GM23338 (cell line): ENCODE results near the gene SLC13A4. TPM values are rescaled to one million over a fixed set of nuclear protein-coding genes. Genes with fewer than 3 reads are reported as not detected.

Experiments used
- ATAC-seq: fragments of 200-7000 bp; cut with Tn5 transposase; 3 replicates; pipeline ENCODE4 v1.9.1; 2020
- DNase-seq: peaks from one replicate; pipeline ENCODE4 v3.0.0-alpha.2; 2015; ENCODE audit warnings: low spot score
- H2AFZ ChIP-seq: fragments of 200-600 bp; sonication (generic); 2 replicates; pipeline ENCODE4 v1.8.0; 2016; ENCODE audit warnings: antibody characterized with exemption, mild to moderate bottlenecking, moderate library complexity
- H3F3A ChIP-seq: fragments of 200-600 bp; sonication (generic); replicated peaks from 2 replicates; pipeline ENCODE4 v1.8.0; 2017; ENCODE audit warnings: antibody characterized with exemption, mixed run types, low read depth
- H3K27ac ChIP-seq: fragments of 200-600 bp; sonication (generic); 2 replicates; pipeline ENCODE4 v1.6.1; 2016; ENCODE audit warnings: low read depth
- H3K27me3 ChIP-seq: fragments of 200-600 bp; sonication (generic); 2 replicates; pipeline ENCODE4 v1.8.0; 2016; ENCODE audit warnings: mild to moderate bottlenecking, mixed run types, moderate library complexity; ENCODE audit not compliant: insufficient read depth
- H3K36me3 ChIP-seq: fragments of 200-600 bp; sonication (generic); 2 replicates; pipeline ENCODE4 v1.8.0; 2016; ENCODE audit warnings: mild to moderate bottlenecking; ENCODE audit not compliant: insufficient read depth
- H3K4me1 ChIP-seq: fragments of 200-600 bp; sonication (generic); 2 replicates; pipeline ENCODE4 v1.8.0; 2016; ENCODE audit warnings: mild to moderate bottlenecking, moderate library complexity; ENCODE audit not compliant: insufficient read depth
- H3K4me2 ChIP-seq: fragments of 200-600 bp; sonication (generic); 2 replicates; pipeline ENCODE4 v1.7.1; 2017; ENCODE audit warnings: mixed run types
- H3K4me3 ChIP-seq: fragments of 200-600 bp; sonication (generic); 2 replicates; pipeline ENCODE4 v1.6.1; 2016; ENCODE audit warnings: mixed run types
- H3K79me2 ChIP-seq: fragments of 200-600 bp; sonication (generic); replicated peaks from 2 replicates; pipeline ENCODE4 v1.8.0; 2017; ENCODE audit warnings: mild to moderate bottlenecking; ENCODE audit not compliant: insufficient read depth
- H3K9me2 ChIP-seq: fragments of 200-600 bp; sonication (generic); 2 replicates; pipeline ENCODE4 v1.8.0; 2017; ENCODE audit not compliant: insufficient read depth
- H4K20me1 ChIP-seq: fragments of 200-600 bp; sonication (generic); replicated peaks from 2 replicates; pipeline ENCODE4 v1.8.0; 2017; ENCODE audit warnings: mild to moderate bottlenecking; ENCODE audit not compliant: insufficient read depth
- H3K27ac Mint-ChIP-seq: 2 replicates; pipeline ENCODE4 v1.8.0; 2020; ENCODE audit warnings: inconsistent platforms, mild to moderate bottlenecking, moderate library complexity, mixed read lengths
- H3K27me3 Mint-ChIP-seq: 3 replicates; pipeline ENCODE4 v1.8.0; 2022; ENCODE audit warnings: low read depth, mild to moderate bottlenecking, moderate library complexity, mixed read lengths, inconsistent platforms; ENCODE audit not compliant: insufficient read depth, poor library complexity
- H3K36me3 Mint-ChIP-seq: 3 replicates; pipeline ENCODE4 v1.8.0; 2021; ENCODE audit warnings: low read depth, mild to moderate bottlenecking, inconsistent platforms, moderate library complexity, mixed read lengths
- H3K4me1 Mint-ChIP-seq: 3 replicates; pipeline ENCODE4 v1.8.0; 2020; ENCODE audit warnings: mild to moderate bottlenecking, inconsistent platforms, mixed read lengths
- H3K4me3 Mint-ChIP-seq: 3 replicates; pipeline ENCODE4 v1.8.0; 2021; ENCODE audit warnings: moderate library complexity, mild to moderate bottlenecking, inconsistent platforms, mixed read lengths
- H3K9me3 Mint-ChIP-seq: 3 replicates; pipeline ENCODE4 v1.8.0; 2020; ENCODE audit warnings: moderate library complexity, mild to moderate bottlenecking, inconsistent platforms, mixed read lengths
- CREB1 ChIP-seq: fragments of 250-450 bp; sonication (Bioruptor Pico); IDR thresholded peaks from 2 replicates; pipeline ENCODE4 v1.5.0; 2020; ENCODE audit warnings: low read depth, mild to moderate bottlenecking, moderate library complexity
- CTCF ChIP-seq, 2 experiments: fragments of 200-600 bp in 1 of 2; sonication (generic) in 1 of 2; conservative IDR thresholded peaks; 2 replicates each; pipeline versions ENCODE4 v1.5.1 to v1.6.1; 2016 to 2017; ENCODE audit warnings: antibody characterized with exemption in 2 of 2, low read depth in 2 of 2, mild to moderate bottlenecking in 2 of 2, moderate library complexity in 1 of 2
- ETS1 ChIP-seq: IDR thresholded peaks from 2 replicates; pipeline ENCODE4 v1.6.1; 2016; ENCODE audit warnings: antibody characterized with exemption
- EZH2 ChIP-seq: fragments of 200-600 bp; sonication (generic); IDR thresholded peaks from one replicate; pipeline ENCODE4 v1.8.0; 2017; ENCODE audit warnings: antibody characterized with exemption, mild to moderate bottlenecking, low read depth; ENCODE audit not compliant: unreplicated experiment
- EZH2phosphoT487 ChIP-seq: fragments of 200-600 bp; sonication (generic); IDR thresholded peaks from one replicate; pipeline ENCODE4 v1.8.1; 2018; ENCODE audit warnings: antibody characterized with exemption; ENCODE audit not compliant: unreplicated experiment
- JUNB ChIP-seq: IDR thresholded peaks from one replicate; pipeline ENCODE4 v1.6.1; 2016; ENCODE audit warnings: antibody characterized with exemption; ENCODE audit not compliant: unreplicated experiment
- NANOG ChIP-seq: IDR thresholded peaks from 2 replicates; pipeline ENCODE4 v1.6.1; 2016; ENCODE audit warnings: antibody characterized with exemption, borderline replicate concordance
- POLR2AphosphoS5 ChIP-seq: IDR thresholded peaks from 2 replicates; pipeline ENCODE4 v1.6.1; 2016; ENCODE audit warnings: antibody characterized with exemption, low read depth
- STAT1 ChIP-seq: IDR thresholded peaks from one replicate; pipeline ENCODE4 v1.6.1; 2016; ENCODE audit warnings: antibody characterized with exemption; ENCODE audit not compliant: unreplicated experiment
- ZNF114 ChIP-seq: fragments of 250-450 bp; sonication (Bioruptor Pico); IDR thresholded peaks from 2 replicates; pipeline ENCODE4 v1.5.0; 2020; ENCODE audit warnings: mild to moderate bottlenecking, moderate library complexity
- ZNF331 ChIP-seq: fragments of 250-450 bp; sonication (Bioruptor Pico); IDR thresholded peaks from 2 replicates; pipeline ENCODE4 v1.5.0; 2020; ENCODE audit warnings: low read depth, mild to moderate bottlenecking, moderate library complexity
- polyA plus RNA-seq: library from polyadenylated mRNA; unstranded; fragments of >200 nt; fragmentation: Nextera tagmentation; extraction: Ambion mirVana; gene quantifications from 2 replicates; pipeline ENCODE4 v1.2.1, GENCODE V29; 2016
- total RNA-seq: library from RNA; depleted of rRNA; stranded (reverse); fragments of >200 nt; shearing (Covaris generic); gene quantifications from 2 replicates; pipeline ENCODE4 v1.2.3, GENCODE V29; 2014
- TF ChIP-seq, protein P1 (sequence below): fragments of 250-450 bp; sonication (Bioruptor Pico); IDR thresholded peaks from 2 replicates; pipeline ENCODE4 v1.5.0; 2020; ENCODE audit warnings: mild to moderate bottlenecking, moderate library complexity
- TF ChIP-seq, protein P2 (sequence below): IDR thresholded peaks from one replicate; pipeline ENCODE4 v1.6.1; 2018; ENCODE audit warnings: antibody characterized with exemption; ENCODE audit not compliant: unreplicated experiment

SLC13A4 gene
- total and polyA plus RNA-seq, 2 experiments from 2014 or later: 1.7 to 2.3 TPM

GRCh38 chr7:135748770-135749169 is 20.8 kb upstream of the SLC13A4 start, which contains the start of gene FAM180A:
FAM180A (minus strand) TSS chr7:135748813; CDS start chr7:135748580, 233 bp downstream.
- Mint-ChIP-seq H3K4me1 (peaks cover 17% of the 10 kb centered on the region), H3K27ac (no peak within 1 kb of the TSS), H3K9me3 (peaks cover 6% of the 10 kb centered on the region), H3K4me3 (no peak within 1 kb of the TSS), H3K36me3 (peaks cover 11% of the 10 kb centered on the region), H3K27me3 (peaks cover 6% of the 10 kb centered on the region)
- Histone ChIP-seq H3K27ac (no peak within 1 kb of the TSS), H3K4me3 (no peak within 1 kb of the TSS), H3K36me3 (no peaks in the 10 kb centered on the region), H3K4me1 (peaks cover 6% of the 10 kb centered on the region; the same call in 1 of the 2 replicates), H2AFZ (no peak within 1 kb of the TSS; the same call in 1 of the 2 replicates), H3K4me2 (no peak within 1 kb of the TSS), H3K9me2 (no peaks in the 10 kb centered on the region), H4K20me1 (no peaks in the 10 kb centered on the region), H3K79me2 (no peaks in the 10 kb centered on the region), H3F3A (no peaks in the 10 kb centered on the region), H3K27me3 (no peaks in the 10 kb centered on the region)
- TF ChIP-seq NANOG (no peak), ZNF331 (no peak), CREB1 (CRISPR knock-in tag) (no peak), EZH2 (no peak), STAT1 (no peak), ETS1 (no peak), ZNF114 (CRISPR knock-in tag) (no peak), EZH2phosphoT487 (no peak), POLR2AphosphoS5 (no peak), CTCF (conservative IDR thresholded peaks at IDR 0.05; ENCODE audit: low read depth in 2 of 2) (no peak), JUNB (no peak)
- TF ChIP-seq, protein P1, sequence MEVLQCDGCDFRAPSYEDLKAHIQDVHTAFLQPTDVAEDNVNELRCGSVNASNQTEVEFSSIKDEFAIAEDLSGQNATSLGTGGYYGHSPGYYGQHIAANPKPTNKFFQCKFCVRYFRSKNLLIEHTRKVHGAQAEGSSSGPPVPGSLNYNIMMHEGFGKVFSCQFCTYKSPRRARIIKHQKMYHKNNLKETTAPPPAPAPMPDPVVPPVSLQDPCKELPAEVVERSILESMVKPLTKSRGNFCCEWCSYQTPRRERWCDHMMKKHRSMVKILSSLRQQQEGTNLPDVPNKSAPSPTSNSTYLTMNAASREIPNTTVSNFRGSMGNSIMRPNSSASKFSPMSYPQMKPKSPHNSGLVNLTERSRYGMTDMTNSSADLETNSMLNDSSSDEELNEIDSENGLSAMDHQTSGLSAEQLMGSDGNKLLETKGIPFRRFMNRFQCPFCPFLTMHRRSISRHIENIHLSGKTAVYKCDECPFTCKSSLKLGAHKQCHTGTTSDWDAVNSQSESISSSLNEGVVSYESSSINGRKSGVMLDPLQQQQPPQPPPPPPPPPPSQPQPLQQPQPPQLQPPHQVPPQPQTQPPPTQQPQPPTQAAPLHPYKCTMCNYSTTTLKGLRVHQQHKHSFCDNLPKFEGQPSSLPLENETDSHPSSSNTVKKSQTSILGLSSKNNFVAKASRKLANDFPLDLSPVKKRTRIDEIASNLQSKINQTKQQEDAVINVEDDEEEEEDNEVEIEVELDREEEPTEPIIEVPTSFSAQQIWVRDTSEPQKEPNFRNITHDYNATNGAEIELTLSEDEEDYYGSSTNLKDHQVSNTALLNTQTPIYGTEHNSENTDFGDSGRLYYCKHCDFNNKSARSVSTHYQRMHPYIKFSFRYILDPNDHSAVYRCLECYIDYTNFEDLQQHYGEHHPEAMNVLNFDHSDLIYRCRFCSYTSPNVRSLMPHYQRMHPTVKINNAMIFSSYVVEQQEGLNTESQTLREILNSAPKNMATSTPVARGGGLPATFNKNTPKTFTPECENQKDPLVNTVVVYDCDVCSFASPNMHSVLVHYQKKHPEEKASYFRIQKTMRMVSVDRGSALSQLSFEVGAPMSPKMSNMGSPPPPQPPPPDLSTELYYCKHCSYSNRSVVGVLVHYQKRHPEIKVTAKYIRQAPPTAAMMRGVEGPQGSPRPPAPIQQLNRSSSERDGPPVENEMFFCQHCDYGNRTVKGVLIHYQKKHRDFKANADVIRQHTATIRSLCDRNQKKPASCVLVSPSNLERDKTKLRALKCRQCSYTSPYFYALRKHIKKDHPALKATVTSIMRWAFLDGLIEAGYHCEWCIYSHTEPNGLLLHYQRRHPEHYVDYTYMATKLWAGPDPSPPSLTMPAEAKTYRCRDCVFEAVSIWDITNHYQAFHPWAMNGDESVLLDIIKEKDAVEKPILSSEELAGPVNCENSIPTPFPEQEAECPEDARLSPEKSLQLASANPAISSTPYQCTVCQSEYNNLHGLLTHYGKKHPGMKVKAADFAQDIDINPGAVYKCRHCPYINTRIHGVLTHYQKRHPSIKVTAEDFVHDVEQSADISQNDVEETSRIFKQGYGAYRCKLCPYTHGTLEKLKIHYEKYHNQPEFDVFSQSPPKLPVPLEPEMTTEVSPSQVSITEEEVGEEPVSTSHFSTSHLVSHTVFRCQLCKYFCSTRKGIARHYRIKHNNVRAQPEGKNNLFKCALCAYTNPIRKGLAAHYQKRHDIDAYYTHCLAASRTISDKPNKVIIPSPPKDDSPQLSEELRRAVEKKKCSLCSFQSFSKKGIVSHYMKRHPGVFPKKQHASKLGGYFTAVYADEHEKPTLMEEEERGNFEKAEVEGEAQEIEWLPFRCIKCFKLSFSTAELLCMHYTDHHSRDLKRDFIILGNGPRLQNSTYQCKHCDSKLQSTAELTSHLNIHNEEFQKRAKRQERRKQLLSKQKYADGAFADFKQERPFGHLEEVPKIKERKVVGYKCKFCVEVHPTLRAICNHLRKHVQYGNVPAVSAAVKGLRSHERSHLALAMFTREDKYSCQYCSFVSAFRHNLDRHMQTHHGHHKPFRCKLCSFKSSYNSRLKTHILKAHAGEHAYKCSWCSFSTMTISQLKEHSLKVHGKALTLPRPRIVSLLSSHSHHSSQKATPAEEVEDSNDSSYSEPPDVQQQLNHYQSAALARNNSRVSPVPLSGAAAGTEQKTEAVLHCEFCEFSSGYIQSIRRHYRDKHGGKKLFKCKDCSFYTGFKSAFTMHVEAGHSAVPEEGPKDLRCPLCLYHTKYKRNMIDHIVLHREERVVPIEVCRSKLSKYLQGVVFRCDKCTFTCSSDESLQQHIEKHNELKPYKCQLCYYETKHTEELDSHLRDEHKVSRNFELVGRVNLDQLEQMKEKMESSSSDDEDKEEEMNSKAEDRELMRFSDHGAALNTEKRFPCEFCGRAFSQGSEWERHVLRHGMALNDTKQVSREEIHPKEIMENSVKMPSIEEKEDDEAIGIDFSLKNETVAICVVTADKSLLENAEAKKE: no peak
- TF ChIP-seq, protein P2, sequence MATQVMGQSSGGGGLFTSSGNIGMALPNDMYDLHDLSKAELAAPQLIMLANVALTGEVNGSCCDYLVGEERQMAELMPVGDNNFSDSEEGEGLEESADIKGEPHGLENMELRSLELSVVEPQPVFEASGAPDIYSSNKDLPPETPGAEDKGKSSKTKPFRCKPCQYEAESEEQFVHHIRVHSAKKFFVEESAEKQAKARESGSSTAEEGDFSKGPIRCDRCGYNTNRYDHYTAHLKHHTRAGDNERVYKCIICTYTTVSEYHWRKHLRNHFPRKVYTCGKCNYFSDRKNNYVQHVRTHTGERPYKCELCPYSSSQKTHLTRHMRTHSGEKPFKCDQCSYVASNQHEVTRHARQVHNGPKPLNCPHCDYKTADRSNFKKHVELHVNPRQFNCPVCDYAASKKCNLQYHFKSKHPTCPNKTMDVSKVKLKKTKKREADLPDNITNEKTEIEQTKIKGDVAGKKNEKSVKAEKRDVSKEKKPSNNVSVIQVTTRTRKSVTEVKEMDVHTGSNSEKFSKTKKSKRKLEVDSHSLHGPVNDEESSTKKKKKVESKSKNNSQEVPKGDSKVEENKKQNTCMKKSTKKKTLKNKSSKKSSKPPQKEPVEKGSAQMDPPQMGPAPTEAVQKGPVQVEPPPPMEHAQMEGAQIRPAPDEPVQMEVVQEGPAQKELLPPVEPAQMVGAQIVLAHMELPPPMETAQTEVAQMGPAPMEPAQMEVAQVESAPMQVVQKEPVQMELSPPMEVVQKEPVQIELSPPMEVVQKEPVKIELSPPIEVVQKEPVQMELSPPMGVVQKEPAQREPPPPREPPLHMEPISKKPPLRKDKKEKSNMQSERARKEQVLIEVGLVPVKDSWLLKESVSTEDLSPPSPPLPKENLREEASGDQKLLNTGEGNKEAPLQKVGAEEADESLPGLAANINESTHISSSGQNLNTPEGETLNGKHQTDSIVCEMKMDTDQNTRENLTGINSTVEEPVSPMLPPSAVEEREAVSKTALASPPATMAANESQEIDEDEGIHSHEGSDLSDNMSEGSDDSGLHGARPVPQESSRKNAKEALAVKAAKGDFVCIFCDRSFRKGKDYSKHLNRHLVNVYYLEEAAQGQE: no peak
- DNase-seq (no peak), ATAC-seq (no peak)
